ENCODE measurements around the gene NLN.

DNA sequence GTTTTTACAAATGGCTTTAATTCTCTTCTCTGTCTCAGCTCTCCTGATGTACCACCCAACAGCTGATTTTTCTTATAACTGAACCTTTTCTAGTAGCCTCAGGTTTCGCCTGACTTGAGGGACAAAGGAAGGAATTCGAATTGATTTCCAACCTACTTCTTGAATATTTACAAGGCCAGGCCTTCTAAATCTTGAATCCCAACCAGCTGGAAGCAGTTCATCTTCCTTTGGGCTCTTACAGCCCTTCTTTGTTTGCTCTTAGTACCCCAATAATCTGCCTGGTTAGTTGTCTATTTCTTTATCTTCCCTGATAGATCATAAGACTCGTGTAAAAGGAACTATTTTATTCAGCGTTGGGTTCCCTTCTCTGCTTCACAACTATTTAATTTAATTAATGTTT is 95.9 kb downstream of the NLN start:
- TF ChIP-seq, protein P1, sequence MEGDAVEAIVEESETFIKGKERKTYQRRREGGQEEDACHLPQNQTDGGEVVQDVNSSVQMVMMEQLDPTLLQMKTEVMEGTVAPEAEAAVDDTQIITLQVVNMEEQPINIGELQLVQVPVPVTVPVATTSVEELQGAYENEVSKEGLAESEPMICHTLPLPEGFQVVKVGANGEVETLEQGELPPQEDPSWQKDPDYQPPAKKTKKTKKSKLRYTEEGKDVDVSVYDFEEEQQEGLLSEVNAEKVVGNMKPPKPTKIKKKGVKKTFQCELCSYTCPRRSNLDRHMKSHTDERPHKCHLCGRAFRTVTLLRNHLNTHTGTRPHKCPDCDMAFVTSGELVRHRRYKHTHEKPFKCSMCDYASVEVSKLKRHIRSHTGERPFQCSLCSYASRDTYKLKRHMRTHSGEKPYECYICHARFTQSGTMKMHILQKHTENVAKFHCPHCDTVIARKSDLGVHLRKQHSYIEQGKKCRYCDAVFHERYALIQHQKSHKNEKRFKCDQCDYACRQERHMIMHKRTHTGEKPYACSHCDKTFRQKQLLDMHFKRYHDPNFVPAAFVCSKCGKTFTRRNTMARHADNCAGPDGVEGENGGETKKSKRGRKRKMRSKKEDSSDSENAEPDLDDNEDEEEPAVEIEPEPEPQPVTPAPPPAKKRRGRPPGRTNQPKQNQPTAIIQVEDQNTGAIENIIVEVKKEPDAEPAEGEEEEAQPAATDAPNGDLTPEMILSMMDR (IDR thresholded peaks at IDR 0.05) = no peak
- TF ChIP-seq POLR2A (IDR thresholded peaks at IDR 0.05) = no peak

Measured in thyroid gland (tissue), 4 donors.